GM11168 (cell line): ENCODE results near the gene FAAP20.

Experiments used
- in situ Hi-C: fragments of 300-500 bp; cut with MboI; formaldehyde crosslinking; loops from one replicate; pipeline ENCODE4 v1.12.0; 2022; ENCODE audit warnings: low sequenced_read_pairs; ENCODE audit not compliant: unreplicated experiment

The FAAP20 gene

GRCh38 chr1:2194319-2194897 lies at the start of gene FAAP20:
Gene FAAP20, minus strand, starts transcription at chr1:2194772. Its CDS starts 23 bp downstream, at chr1:2194749.
- in situ Hi-C loops: loop anchor here (10.0 to 25.0 kb wide), 2 partner anchors 180 to 393 kb away; partner anchors contain the start of gene PRXL2B

DNA sequence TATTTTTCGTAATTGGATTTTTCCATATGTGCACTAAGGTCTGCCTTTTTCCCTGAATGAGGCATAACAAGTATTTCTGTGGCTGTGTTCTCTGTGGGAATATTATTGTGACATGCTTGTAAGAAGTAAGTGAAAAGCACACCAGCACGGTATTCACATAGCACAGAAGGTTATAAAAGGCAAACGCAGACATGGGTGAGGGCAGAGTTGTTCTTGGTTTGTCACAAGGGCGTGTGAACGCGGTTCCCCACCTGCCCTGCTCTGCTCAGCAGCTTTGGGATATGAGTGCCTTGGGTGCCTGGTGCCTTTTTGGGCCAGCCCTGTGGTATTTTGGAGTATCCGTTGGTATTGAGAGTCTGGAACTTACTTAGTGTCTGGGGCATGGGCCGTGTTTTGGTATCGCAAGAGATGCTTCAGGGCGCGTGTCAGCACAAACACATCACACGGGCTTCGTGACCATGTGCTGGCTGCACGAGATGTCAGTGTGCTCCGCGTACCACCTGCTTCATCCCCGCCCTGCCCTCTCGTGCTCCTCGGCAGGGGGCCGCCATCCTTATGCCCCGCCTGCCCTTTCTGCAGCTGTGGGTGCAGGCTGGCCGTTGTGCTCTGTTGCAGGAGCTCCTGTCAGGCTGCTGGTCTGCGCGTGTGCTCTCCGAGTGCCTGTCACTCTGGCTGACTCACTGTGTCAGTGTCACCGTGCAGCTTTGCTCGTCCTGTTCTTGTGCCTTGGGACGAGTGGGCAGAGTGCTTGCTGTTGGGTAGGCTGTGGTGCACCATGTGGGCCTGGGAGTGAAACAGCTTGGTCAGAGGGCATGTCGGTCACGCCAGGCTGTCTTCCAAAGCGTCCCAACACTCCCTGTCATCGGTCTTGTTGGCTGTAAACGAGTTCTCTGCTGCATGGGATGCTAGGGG lies 48.5 kb upstream of the FAAP20 start:
- in situ Hi-C loops: no loop called here

GRCh38 chr1:2241820-2242219 lies 47.2 kb upstream of the FAAP20 start:
- in situ Hi-C loops: no loop called here

DNA sequence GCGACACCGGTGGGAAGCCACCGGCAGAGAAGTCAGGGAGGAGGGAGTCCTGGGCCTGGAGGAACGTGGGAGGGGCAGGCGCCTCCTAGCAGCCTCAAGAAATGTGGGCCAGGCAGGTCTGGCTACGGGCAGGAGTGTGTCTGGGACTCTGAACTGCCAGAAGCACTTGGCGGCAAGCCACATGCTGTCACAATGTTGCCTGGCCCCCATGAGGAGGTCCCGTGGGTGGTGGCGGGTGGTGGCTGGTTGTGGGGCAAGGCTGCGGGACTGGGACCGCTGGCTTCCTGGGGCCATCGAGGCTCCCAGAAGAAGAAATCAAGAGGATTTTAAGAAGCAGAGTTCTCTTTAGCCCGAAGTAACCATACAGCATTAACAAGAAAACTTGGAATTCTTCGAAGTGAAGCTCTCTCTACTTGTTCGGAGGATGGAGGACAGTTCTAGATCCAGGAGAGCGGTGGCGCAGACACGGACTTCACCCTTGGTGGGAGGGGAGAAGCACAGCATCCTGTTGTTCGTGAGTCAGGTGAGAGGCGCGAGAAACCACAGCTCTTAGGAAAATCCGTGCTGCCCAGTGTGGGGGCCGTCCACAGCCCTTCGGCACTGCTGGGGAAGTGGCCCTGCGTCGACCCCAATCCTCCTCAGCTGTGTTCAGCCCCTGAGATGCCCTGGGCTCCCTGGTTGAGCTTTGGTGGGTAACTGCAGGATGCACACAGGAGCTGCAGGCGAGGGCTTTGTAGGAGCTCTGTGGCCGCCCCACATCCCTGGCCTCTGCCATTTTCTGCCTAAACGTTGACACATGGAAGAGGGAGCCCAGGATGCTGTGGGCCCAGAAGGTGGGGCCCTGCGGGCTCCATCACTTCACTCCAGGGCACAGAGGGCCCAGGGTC lies 45.9 kb upstream of the FAAP20 start:
- in situ Hi-C loops: no loop called here

- in situ Hi-C loops: no loop called here
These were observed 44.9 kb upstream of the FAAP20 start for GRCh38 chr1:2239384-2239985.

DNA sequence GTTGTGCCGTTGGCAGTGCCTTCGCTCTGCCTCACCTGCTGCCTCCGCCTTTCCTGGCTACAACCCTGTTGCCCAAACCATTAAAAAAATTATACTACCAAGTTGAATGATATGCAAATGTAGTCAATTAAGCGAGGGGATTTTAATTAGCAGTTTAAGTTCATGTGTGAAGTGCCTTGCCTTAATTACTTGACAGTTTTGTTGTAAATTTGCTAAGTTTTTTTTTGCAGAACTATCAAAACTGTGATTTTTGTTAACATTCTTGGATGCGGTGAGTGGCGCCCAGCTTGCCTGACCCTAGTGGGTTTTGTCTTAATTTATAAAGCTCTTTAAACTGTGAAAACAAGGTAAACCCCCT lies 44.4 kb upstream of the FAAP20 start:
- in situ Hi-C loops: no loop called here

DNA sequence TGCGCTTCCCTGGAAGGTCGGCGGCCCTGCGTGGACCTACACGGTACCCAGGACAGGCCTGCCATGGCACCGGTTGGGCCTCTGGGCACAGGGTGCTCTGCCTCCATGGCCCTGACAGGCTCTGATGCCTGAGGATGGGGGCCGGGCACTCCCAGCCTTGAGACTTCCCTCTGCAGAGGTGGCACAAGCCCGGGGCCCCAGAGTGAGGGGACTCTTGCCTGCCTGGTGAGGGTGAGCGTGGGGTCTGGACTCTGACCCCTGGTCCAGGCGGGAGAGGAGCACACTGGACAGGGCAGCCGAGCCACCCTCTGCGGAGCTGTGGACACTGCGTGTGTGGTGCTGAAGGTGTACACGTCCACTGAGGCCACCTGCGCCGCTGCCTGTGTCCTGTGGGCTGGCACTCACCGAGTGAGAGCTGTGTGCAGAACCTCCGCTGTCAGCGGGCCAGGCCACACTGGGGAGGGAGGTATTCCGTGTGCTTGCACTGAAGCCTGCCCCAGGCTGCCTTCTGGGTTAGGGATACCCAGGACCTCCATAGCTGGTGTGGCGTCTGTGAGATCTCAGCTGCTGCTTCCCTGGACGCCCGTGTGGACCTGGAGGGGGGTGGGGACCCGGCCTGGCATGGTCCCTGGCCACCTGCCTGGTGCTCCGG lies 43.9 kb upstream of the FAAP20 start:
- in situ Hi-C loops: no loop called here

DNA sequence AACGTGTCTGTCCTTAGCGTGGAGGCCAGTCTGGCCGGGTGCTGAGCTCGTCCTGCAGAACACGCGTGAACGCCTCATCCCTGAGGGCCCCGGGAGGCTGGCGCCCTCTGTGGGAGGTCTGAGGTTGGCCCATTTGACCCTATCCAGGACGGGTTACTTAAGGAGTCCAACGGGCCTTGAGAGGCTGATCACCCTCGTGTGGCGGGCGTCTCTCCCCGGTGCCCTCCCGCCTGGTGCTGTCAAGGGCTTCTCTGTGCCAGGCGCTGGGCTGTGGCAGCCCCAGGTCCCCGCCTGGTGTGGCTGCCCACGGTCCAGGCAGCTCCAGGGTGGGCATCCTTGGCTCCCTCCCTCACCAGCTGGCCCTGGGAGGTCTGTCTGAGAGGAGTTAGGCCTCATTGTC lies 43.2 kb upstream of the FAAP20 start:
- in situ Hi-C loops: no loop called here

- in situ Hi-C loops: no loop called here
These were observed 42.4 kb upstream of the FAAP20 start for GRCh38 chr1:2236695-2237677.

- in situ Hi-C loops: no loop called here
These were observed 40.9 kb upstream of the FAAP20 start for GRCh38 chr1:2235300-2235998.

GRCh38 chr1:2234762-2235113 lies 40.2 kb upstream of the FAAP20 start:
- in situ Hi-C loops: no loop called here

DNA sequence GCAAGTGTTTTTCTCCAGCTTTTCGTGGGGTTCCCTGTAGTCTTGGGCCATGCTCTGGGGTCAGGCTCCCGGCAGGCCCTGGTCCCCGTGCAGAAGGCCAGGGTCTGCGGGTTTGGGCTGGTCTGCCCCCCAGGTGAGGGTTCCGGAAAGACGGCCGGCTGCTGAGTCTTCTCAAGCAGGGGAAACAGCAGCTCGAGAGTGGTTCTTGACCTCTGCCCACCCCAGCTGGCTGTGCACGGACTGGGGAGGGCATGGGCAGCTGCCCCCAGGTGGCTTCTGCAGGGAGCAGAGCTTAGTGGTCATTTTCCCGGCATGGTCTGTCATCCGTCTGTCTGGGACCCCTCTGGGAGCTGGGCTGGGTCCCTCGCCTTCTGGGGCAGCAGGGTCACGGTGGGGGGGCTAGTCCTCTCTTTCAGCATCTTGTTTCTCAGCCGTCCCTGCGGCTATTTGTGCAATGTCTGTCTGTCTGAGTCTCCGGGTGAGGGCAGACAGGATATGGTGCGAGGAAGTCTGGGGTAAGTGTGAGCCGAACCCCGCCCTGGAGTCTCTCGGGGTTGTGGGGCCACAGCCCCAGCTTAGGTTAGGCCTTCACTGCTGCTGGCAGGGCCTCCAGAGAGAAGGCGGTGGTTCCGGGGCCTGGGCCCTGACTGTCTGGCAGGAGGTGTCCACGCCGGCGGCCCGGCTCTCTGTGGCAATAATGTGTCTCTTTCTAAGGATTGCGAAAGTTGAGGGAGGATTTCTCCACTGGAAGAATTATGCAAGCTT lies 39.6 kb upstream of the FAAP20 start:
- in situ Hi-C loops: no loop called here

DNA sequence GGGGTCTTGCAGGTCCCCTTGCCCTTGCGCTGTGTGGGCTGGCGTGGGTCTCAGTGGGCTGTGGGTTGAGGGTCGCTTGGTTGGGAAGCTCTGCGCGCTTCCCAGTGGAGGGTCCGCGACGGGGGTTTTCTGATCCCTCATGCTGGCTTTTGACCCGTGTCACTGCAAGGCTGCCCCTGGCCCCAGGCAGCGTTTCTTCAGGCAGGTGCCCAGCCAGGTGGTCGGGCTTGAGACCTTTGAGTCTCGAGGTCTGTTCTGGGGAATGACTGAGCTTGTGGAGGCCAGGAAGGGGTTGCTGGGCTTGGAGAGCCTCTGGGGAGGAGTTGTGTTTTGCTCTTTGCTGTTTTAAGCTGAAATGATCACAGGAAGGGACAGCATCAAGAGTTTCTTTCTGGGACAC lies 38.9 kb upstream of the FAAP20 start:
- in situ Hi-C loops: no loop called here

DNA sequence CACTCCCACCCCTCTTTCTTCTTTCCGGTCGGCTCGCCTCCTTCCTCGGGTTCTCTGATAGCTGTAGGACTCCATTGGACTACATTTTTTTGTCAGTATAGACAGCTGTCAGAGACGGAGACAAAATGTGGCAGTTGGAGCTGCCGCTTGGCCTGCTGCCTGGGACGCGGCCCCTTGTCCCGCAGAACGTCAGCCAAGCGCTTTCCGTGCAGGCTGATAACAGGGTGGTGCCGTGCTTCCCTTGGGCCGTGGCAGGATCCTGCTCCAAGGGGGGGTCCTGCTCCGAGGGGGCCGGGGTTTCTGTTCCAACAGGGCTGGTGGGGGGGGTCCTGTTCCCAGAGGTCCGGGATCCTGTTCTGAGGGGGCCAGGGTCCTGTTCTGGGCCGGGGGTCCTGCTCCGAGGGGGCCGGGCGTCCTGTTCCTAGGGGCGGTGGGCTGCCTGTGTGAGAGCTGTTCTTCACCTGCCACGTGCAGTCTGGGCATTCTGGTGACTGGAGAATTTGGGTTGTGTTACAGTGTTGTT lies 38.4 kb upstream of the FAAP20 start:
- in situ Hi-C loops: no loop called here

- in situ Hi-C loops: no loop called here
These were observed 37.8 kb upstream of the FAAP20 start for GRCh38 chr1:2232255-2232915.

DNA sequence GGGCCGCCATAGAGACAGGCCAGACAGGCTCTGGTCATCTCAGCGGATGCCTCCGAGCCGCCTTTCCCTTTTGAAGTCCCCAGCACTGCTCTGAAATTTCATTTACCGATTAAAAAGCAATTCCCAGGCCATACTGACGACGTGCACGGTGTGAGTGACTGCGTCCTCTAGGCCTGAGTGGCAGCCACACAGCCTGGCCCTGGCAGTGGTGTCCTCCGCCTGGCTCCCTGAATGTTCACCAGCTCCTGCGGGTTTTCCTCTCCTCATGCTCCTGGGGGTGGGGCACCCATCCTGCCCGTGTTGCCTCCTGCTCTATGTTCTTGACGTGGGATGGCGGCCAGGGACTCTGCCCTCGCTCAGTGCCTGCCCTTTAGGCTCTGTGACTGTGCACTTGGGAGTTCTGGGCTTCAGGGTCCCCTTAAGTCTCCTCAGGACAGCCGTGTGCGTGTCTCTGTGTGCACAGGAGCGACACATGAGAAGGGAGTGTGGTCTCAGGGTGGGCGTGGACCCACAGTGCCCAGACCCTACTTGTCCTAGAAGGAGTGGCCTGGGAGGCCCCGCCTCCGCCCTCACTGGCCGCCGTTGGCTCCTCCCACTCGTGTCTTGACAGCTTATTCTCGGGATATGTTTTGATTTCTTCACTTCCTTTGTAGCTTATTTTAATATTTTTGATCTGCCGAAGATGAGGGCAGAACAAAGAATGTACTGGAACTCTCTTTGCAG lies 37.1 kb upstream of the FAAP20 start:
- in situ Hi-C loops: no loop called here
